Activated CD8-positive, alpha-beta T cell treated with anti-CD3 and anti-CD28 coated beads for 36 hours (primary cell): ENCODE measurements around the gene S100A7. TPM values are rescaled to one million over a fixed set of nuclear protein-coding genes. Genes with fewer than 3 reads are reported as not detected.

ENCODE experiments used
- ATAC-seq: fragments of 200-7000 bp; cut with Tn5 transposase; one replicate; pipeline ENCODE4 v1.10.0; 2021; ENCODE audit warnings: mild to moderate bottlenecking, moderate library complexity
- CTCF ChIA-PET: fragments of 350-600 bp; sonication (Branson Sonifier 250); formaldehyde crosslinking; loops from one replicate; lab custom pipeline; 2021; ENCODE audit warnings: antibody characterized with exemption; lab: Charles Lee
- POLR2A ChIA-PET: fragments of 350-600 bp; sonication (Branson Sonifier 250); formaldehyde crosslinking; loops from one replicate; lab custom pipeline; 2021; ENCODE audit warnings: antibody characterized with exemption; lab: Charles Lee
- DNase-seq: peaks from one replicate; pipeline ENCODE4 v3.0.0-alpha.2; 2020
- H3K27ac Mint-ChIP-seq: one replicate; pipeline ENCODE4 v1.8.0; 2021; ENCODE audit warnings: mild to moderate bottlenecking, mixed read lengths
- H3K27me3 Mint-ChIP-seq: one replicate; pipeline ENCODE4 v1.8.0; 2021; ENCODE audit warnings: mixed read lengths
- H3K36me3 Mint-ChIP-seq: one replicate; pipeline ENCODE4 v1.8.0; 2021; ENCODE audit warnings: low read depth, mixed read lengths
- H3K4me1 Mint-ChIP-seq: one replicate; pipeline ENCODE4 v1.8.0; 2021; ENCODE audit warnings: low read depth, mixed read lengths
- H3K4me3 Mint-ChIP-seq: one replicate; pipeline ENCODE4 v1.8.0; 2021; ENCODE audit warnings: mild to moderate bottlenecking, moderate library complexity, mixed read lengths
- H3K9me3 Mint-ChIP-seq: one replicate; pipeline ENCODE4 v1.8.0; 2021; ENCODE audit warnings: mixed read lengths
- intact Hi-C: fragments of 100-400 bp; cut with micrococcal nuclease; formaldehyde crosslinking; loops from one replicate; pipeline ENCODE4 v1.10.0; 2022
- total RNA-seq, 2 experiments: library from RNA; stranded (reverse); gene quantifications; one replicate each; pipeline ENCODE4 v1.2.3, GENCODE V29; 2021
- TF ChIP-seq, protein P1 (sequence below): fragments of 200-600 bp; IDR thresholded peaks from one replicate; pipeline ENCODE4 v1.8.0; 2022; ENCODE audit warnings: antibody characterized with exemption, mild to moderate bottlenecking

The S100A7 gene
- total RNA-seq, 2 experiments from 2014 or later: not detected

DNA sequence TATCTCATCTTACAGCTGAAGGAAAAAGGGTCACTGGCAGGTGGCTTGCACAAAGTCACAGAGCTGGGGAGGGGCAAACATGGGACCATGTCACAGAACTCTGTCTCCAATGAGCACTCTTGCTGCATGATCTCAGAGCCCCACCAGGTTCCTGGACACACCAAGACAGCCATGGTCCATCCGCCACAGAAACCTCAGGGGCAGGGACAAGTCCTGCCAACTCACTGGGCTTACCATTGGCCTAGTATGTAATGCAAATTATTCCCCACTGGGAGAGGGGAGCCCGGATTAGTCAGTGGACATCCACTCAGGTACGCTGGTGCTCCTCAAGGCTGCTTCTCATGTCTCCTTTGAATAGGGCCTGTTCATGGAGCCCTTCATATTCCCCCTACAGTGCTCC is 29.9 kb downstream of the S100A7 start:
- TF ChIP-seq, protein P1, sequence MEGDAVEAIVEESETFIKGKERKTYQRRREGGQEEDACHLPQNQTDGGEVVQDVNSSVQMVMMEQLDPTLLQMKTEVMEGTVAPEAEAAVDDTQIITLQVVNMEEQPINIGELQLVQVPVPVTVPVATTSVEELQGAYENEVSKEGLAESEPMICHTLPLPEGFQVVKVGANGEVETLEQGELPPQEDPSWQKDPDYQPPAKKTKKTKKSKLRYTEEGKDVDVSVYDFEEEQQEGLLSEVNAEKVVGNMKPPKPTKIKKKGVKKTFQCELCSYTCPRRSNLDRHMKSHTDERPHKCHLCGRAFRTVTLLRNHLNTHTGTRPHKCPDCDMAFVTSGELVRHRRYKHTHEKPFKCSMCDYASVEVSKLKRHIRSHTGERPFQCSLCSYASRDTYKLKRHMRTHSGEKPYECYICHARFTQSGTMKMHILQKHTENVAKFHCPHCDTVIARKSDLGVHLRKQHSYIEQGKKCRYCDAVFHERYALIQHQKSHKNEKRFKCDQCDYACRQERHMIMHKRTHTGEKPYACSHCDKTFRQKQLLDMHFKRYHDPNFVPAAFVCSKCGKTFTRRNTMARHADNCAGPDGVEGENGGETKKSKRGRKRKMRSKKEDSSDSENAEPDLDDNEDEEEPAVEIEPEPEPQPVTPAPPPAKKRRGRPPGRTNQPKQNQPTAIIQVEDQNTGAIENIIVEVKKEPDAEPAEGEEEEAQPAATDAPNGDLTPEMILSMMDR: no peak
- intact Hi-C loops: no loop called here
- H3K9me3 Mint-ChIP-seq: no peaks in the 10 kb centered on the region
- no peak overlapping the region for H3K27ac Mint-ChIP-seq
- no peak for DNase-seq
- H3K36me3 Mint-ChIP-seq: no peaks in the 10 kb centered on the region
- CTCF ChIA-PET: no interaction called here
- POLR2A ChIA-PET: no interaction called here
- no peaks in the 10 kb centered on the region for H3K4me1 Mint-ChIP-seq
- no peak for ATAC-seq
- H3K4me3 Mint-ChIP-seq: no peak overlapping the region
- H3K27me3 Mint-ChIP-seq: peaks cover 1% of the 10 kb centered on the region

GRCh38 chr1:153430166-153430553 is 30.3 kb downstream of the S100A7 start:
- ChIA-PET POLR2A (no interaction called here), CTCF (interaction anchor here (1.5 kb wide), 1 partner anchor 65 kb away, joined by 3 read pairs; no protein-coding TSS in a partner anchor)
- ATAC-seq (no peak), DNase-seq (no peak)
- Mint-ChIP-seq H3K27ac (no peak overlapping the region), H3K4me1 (no peaks in the 10 kb centered on the region), H3K4me3 (no peak overlapping the region), H3K27me3 (peaks cover 2% of the 10 kb centered on the region), H3K36me3 (no peaks in the 10 kb centered on the region), H3K9me3 (no peaks in the 10 kb centered on the region)
- TF ChIP-seq, protein P1: no peak
- intact Hi-C loops: no loop called here

DNA sequence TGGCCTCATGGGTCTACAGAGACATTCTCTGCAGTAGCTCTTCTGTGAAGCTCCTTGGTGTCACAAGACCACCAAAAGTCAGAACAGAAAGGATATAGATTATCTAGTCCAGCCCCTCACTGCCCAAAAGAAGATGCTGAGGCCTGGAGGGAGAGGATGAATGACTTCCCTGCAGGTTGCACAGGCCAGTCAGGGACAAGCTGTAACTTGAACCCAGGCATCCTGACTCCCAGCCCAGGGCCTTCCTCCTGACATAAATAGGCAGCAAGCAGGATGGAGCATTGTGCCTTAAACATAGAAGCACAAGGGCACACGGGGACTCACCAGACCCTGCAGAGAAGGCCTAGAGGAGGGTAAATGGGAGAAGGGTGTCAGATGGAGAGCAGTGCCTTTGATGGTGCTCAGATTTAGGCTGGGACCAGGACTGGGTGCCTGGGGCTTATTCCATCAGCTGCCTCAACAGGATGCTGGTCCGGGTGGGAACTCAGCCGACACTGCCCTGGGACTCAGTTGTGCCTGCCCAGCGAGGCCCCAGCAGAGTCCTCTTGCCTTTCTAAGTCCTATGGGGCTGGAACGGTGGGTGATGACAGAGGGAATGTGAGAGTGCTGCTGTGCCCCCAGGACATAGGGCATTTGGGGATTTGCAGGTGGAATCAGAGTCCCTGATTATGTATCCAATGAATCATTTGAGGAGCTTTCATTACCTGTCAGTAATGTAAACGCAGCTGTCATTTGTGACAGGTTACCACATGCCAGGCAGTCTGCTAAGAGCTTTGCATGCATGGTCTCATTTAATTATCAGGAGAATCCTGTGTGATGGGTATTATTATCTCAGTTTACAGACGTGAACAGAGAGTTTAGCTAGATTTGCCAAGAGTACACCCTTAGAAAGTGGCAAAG is 30.9 kb downstream of the S100A7 start:
- POLR2A ChIA-PET: no interaction called here
- intact Hi-C loops: no loop called here
- TF ChIP-seq, protein P1: no peak
- CTCF ChIA-PET: interaction anchor here (1.5 kb wide), 1 partner anchor 66 kb away, joined by 3 read pairs; no protein-coding TSS in a partner anchor
- H3K9me3 Mint-ChIP-seq: no peaks in the 10 kb centered on the region
- H3K4me3 Mint-ChIP-seq: no peak overlapping the region
- no peaks in the 10 kb centered on the region for H3K36me3 Mint-ChIP-seq
- ATAC-seq (no peak), DNase-seq (no peak)
- no peaks in the 10 kb centered on the region for H3K4me1 Mint-ChIP-seq
- peaks cover 6% of the 10 kb centered on the region for H3K27me3 Mint-ChIP-seq
- no peak overlapping the region for H3K27ac Mint-ChIP-seq

DNA sequence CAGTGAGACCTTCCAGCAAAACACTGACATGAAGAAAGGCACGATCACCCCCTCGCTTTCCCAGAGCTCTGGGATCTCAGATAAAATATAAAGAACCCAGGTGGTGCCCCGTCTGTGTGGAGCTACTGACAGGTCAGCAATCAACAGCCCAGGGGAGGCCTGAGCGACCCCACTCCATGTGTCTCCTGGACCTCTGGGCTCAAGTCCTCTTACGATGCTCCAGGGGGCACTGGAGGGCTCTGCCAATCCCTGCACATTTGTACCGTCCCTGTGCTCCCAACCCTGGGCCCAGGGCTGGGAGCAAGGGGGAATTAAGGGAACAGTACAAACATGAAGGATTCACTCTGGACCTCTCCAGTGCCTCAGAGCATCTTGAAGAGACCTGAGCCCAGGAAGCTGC is 31.7 kb downstream of the S100A7 start:
- H3K4me3 Mint-ChIP-seq: no peak overlapping the region
- H3K4me1 Mint-ChIP-seq: no peaks in the 10 kb centered on the region
- ATAC-seq (no peak), DNase-seq (no peak)
- POLR2A ChIA-PET: no interaction called here
- CTCF ChIA-PET: interaction anchor here (1.5 kb wide), 1 partner anchor 67 kb away, joined by 3 read pairs; no protein-coding TSS in a partner anchor
- no peaks in the 10 kb centered on the region for H3K36me3 Mint-ChIP-seq
- H3K27ac Mint-ChIP-seq: no peak overlapping the region
- TF ChIP-seq, protein P1: no peak
- intact Hi-C loops: no loop called here
- peaks cover 8% of the 10 kb centered on the region for H3K27me3 Mint-ChIP-seq
- no peaks in the 10 kb centered on the region for H3K9me3 Mint-ChIP-seq

DNA sequence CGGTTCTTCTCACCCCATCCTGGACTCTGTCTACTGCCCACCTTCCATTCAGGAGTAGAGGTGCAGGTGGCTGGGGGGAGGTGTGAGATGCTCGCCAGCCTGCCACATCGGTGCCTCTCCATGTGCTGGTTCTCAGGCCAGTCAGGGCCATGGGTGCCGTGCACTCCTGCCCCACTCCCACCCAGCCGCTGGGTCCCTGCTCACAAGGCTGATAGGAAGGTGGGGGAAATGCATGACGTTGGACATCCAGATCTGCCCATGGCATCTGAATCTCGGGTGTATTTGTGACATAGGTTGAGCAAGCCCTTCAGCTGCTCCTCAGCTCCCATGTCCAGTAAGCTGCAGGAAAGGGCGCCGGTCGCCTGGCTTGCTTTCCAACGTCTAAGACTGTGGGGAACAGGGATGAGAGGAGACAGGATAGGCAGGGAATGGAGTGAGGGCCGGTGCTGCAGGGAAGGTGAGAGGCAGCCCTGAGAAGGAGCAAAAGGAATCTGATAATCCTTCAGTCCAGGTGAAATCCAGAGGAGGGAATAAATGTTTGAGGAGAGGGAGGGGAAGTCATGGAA is 32.3 kb downstream of the S100A7 start:
- ATAC-seq (no peak), DNase-seq (no peak)
- Mint-ChIP-seq H3K4me3 (no peak overlapping the region), H3K27ac (no peak overlapping the region), H3K36me3 (no peaks in the 10 kb centered on the region), H3K9me3 (no peaks in the 10 kb centered on the region), H3K27me3 (peaks cover 10% of the 10 kb centered on the region), H3K4me1 (no peaks in the 10 kb centered on the region)
- POLR2A ChIA-PET: no interaction called here
- TF ChIP-seq, protein P1: no peak
- intact Hi-C loops: no loop called here
- CTCF ChIA-PET: no interaction called here
